ENCODE measurements around the gene CNTN4.

CNTN4 gene

DNA sequence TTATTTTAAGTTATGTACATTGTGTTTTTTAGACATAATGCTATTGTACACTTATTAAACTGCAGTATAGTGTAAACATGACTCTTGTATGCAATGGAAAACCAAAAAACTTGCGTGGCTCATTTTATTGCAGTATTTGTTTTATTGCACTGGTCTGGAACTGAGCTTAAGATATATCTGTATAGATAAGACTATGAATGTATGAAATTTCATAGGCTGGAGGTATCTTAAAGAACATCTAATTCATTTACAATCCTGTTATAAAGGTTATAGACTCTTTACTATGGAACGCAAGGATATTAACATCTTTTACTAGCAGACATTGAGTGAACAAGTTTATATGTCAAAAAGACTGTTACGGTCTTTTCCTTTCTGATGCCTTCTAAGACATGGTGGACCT lies 552.1 kb downstream of the CNTN4 start:
- no peak overlapping the region for H3K4me2 ChIP-seq (ENCODE audit: low read depth, low read length)
- no peak overlapping the region for H3K27ac ChIP-seq (ENCODE audit: low read length)
- H3K9me2 ChIP-seq (replicated peaks; ENCODE audit: insufficient read depth, low read length) = no peaks in the 10 kb centered on the region
- H3K79me2 ChIP-seq (ENCODE audit: low read length) = no peaks in the 10 kb centered on the region
- no peaks in the 10 kb centered on the region for H3K4me1 ChIP-seq (ENCODE audit: low read length)
- H3F3A ChIP-seq (ENCODE audit: insufficient read depth, low read length) = no peaks in the 10 kb centered on the region
- no peaks in the 10 kb centered on the region for H3K9me3 ChIP-seq (replicated peaks; ENCODE audit: insufficient read depth, low read length)
- H3K27me3 ChIP-seq (replicated peaks; ENCODE audit: insufficient read depth, low read length) = no peaks in the 10 kb centered on the region
- no peak for TF ChIP-seq EZH2 (optimal IDR thresholded peaks at IDR 0.05; ENCODE audit: low read depth, low read length)
- TF ChIP-seq, protein P1, sequence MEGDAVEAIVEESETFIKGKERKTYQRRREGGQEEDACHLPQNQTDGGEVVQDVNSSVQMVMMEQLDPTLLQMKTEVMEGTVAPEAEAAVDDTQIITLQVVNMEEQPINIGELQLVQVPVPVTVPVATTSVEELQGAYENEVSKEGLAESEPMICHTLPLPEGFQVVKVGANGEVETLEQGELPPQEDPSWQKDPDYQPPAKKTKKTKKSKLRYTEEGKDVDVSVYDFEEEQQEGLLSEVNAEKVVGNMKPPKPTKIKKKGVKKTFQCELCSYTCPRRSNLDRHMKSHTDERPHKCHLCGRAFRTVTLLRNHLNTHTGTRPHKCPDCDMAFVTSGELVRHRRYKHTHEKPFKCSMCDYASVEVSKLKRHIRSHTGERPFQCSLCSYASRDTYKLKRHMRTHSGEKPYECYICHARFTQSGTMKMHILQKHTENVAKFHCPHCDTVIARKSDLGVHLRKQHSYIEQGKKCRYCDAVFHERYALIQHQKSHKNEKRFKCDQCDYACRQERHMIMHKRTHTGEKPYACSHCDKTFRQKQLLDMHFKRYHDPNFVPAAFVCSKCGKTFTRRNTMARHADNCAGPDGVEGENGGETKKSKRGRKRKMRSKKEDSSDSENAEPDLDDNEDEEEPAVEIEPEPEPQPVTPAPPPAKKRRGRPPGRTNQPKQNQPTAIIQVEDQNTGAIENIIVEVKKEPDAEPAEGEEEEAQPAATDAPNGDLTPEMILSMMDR (IDR thresholded peaks at IDR 0.05; ENCODE audit: low read length) = no peak
- TF ChIP-seq EZH2phosphoT487 (IDR thresholded peaks at IDR 0.05; ENCODE audit: low read length) = no peak
- no peak overlapping the region for H2AFZ ChIP-seq (ENCODE audit: low read length)
- no peaks in the 10 kb centered on the region for H3K36me3 ChIP-seq (replicated peaks; ENCODE audit: insufficient read depth, low read length)
- no peaks in the 10 kb centered on the region for H4K20me1 ChIP-seq (ENCODE audit: insufficient read depth, low read length)
- H3K9ac ChIP-seq (ENCODE audit: low read length) = no peak overlapping the region
- DNase-seq = no peak
- H3K4me3 ChIP-seq (ENCODE audit: low read length) = no peak overlapping the region

DNA sequence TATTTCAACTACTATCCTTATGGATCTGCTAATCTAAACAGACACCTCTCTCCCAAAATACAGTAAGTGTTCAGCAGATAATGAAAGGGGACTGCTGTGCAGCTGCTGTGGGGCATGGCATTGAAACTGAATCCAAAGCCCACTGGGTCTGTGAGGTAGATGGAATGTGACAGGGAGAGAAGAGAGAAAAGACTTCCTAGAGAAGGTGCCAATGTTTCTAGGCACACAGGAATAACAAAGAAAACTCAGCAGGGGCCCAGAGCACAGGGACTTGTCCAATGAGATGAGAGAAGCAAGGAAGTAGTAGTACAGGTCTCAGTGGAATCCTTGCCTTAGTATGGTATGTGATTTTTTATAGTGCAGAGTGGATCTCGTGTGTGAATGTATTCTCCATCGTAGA lies 553.7 kb downstream of the CNTN4 start:
- Histone ChIP-seq H3K27me3 (replicated peaks; ENCODE audit: insufficient read depth, low read length) (no peaks in the 10 kb centered on the region), H4K20me1 (ENCODE audit: insufficient read depth, low read length) (no peaks in the 10 kb centered on the region), H2AFZ (ENCODE audit: low read length) (no peak overlapping the region), H3K9me2 (replicated peaks; ENCODE audit: insufficient read depth, low read length) (no peaks in the 10 kb centered on the region), H3K9ac (ENCODE audit: low read length) (no peak overlapping the region), H3K9me3 (replicated peaks; ENCODE audit: insufficient read depth, low read length) (no peaks in the 10 kb centered on the region), H3K36me3 (replicated peaks; ENCODE audit: insufficient read depth, low read length) (no peaks in the 10 kb centered on the region), H3K4me1 (ENCODE audit: low read length) (no peaks in the 10 kb centered on the region), H3K4me2 (ENCODE audit: low read depth, low read length) (no peak overlapping the region), H3K79me2 (ENCODE audit: low read length) (no peaks in the 10 kb centered on the region), H3K27ac (ENCODE audit: low read length) (no peak overlapping the region), H3K4me3 (ENCODE audit: low read length) (no peak overlapping the region), H3F3A (ENCODE audit: insufficient read depth, low read length) (no peaks in the 10 kb centered on the region)
- no peak for TF ChIP-seq EZH2phosphoT487 (IDR thresholded peaks at IDR 0.05; ENCODE audit: low read length)
- TF ChIP-seq, protein P1 (IDR thresholded peaks at IDR 0.05; ENCODE audit: low read length) = no peak
- no peak for TF ChIP-seq EZH2 (optimal IDR thresholded peaks at IDR 0.05; ENCODE audit: low read depth, low read length)
- DNase-seq = no peak

GRCh38 chr3:2653706-2654105 lies 555.0 kb downstream of the CNTN4 start:
- DNase-seq = no peak
- TF ChIP-seq EZH2 (optimal IDR thresholded peaks at IDR 0.05; ENCODE audit: low read depth, low read length) (no peak), EZH2phosphoT487 (IDR thresholded peaks at IDR 0.05; ENCODE audit: low read length) (no peak)
- TF ChIP-seq, protein P1 (IDR thresholded peaks at IDR 0.05; ENCODE audit: low read length) = no peak
- H3K4me2 ChIP-seq (ENCODE audit: low read depth, low read length) = no peak overlapping the region
- H3K9me3 ChIP-seq (replicated peaks; ENCODE audit: insufficient read depth, low read length) = no peaks in the 10 kb centered on the region
- H3F3A ChIP-seq (ENCODE audit: insufficient read depth, low read length) = no peaks in the 10 kb centered on the region
- no peaks in the 10 kb centered on the region for H3K4me1 ChIP-seq (ENCODE audit: low read length)
- no peak overlapping the region for H3K9ac ChIP-seq (ENCODE audit: low read length)
- no peaks in the 10 kb centered on the region for H3K27me3 ChIP-seq (replicated peaks; ENCODE audit: insufficient read depth, low read length)
- no peaks in the 10 kb centered on the region for H3K79me2 ChIP-seq (ENCODE audit: low read length)
- no peak overlapping the region for H3K27ac ChIP-seq (ENCODE audit: low read length)
- no peaks in the 10 kb centered on the region for H4K20me1 ChIP-seq (ENCODE audit: insufficient read depth, low read length)
- no peak overlapping the region for H3K4me3 ChIP-seq (ENCODE audit: low read length)
- no peaks in the 10 kb centered on the region for H3K36me3 ChIP-seq (replicated peaks; ENCODE audit: insufficient read depth, low read length)
- H3K9me2 ChIP-seq (replicated peaks; ENCODE audit: insufficient read depth, low read length) = no peaks in the 10 kb centered on the region
- H2AFZ ChIP-seq (ENCODE audit: low read length) = no peak overlapping the region
